Lower lobe of right lung (tissue), 2 donors: ENCODE data around the gene VWA3B. TPM values are rescaled to one million over a fixed set of nuclear protein-coding genes. Genes with fewer than 3 reads are reported as not detected.
A peak's percentile ranks its signal among the peaks of the same experiment; 100 is the strongest.

Experiments used
- ATAC-seq, 2 donors: fragments of 200-7000 bp; cut with Tn5 transposase; one replicate each; pipeline ENCODE4 v1.9.1; 2020 to 2022; ENCODE audit warnings: mild to moderate bottlenecking in 2 of 2, moderate library complexity in 2 of 2
- DNase-seq: peaks from one replicate; pipeline ENCODE4 v3.0.0-alpha.2; 2020
- H3K27ac ChIP-seq: fragments of 200-600 bp; one replicate; pipeline ENCODE4 v1.8.0; 2022
- H3K27me3 ChIP-seq: fragments of 200-600 bp; one replicate; pipeline ENCODE4 v1.8.0; 2022; ENCODE audit warnings: low read depth
- H3K36me3 ChIP-seq: fragments of 200-600 bp; one replicate; pipeline ENCODE4 v1.8.0; 2022; ENCODE audit warnings: mild to moderate bottlenecking
- H3K4me1 ChIP-seq: fragments of 200-600 bp; one replicate; pipeline ENCODE4 v1.8.0; 2022
- H3K4me3 ChIP-seq: fragments of 200-600 bp; one replicate; pipeline ENCODE4 v1.8.0; 2022; ENCODE audit warnings: mild to moderate bottlenecking
- H3K9me3 ChIP-seq: fragments of 200-600 bp; one replicate; pipeline ENCODE4 v1.8.0; 2022
- intact Hi-C: fragments of 100-400 bp; cut with DNase I; formaldehyde crosslinking; loops from one replicate; pipeline ENCODE4 v1.11.0; 2022
- total RNA-seq: library from RNA; stranded (reverse); fragmentation: NEBNext Ultra II Directional; extraction: Animal tissue kit (Norgen Biotek cat#: 25700); gene quantifications from one replicate; pipeline ENCODE4 v1.2.1, GENCODE V29; 2021
- TF ChIP-seq, protein P1 (sequence below): fragments of 200-600 bp; IDR thresholded peaks from one replicate; pipeline ENCODE4 v1.8.0; 2022; ENCODE audit warnings: antibody characterized with exemption, mild to moderate bottlenecking
- donor health status: DM: no; HTN: yes; CAD: no; lungs with severe emphysema.

Gene VWA3B
- total RNA-seq, 1 donor from 2014 or later, result 7.9 TPM

DNA sequence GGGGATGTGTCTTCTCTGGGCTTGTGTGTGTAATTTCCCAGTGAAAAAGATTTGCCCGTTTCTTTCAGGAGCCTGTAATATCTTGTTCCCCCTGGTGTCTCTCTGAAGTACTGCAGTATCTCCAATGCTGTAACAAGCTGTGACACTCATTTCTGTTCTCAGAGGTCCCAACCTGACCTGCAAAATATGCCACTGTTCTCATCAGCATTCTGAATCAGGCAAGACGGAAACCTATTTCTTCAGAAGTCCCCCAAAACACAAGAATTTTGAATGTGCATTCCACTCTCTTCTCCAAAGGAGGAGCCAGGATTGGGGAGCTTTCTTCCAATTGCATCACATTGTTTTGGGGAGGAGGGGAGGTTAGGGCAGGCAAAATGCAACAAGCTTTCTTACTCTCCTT lies 182.3 kb downstream of the VWA3B start:
- ATAC-seq (peak; percentile 65 to 71), DNase-seq (no peak)
- Histone ChIP-seq H3K4me1 (no peaks in the 10 kb centered on the region), H3K36me3 (no peaks in the 10 kb centered on the region), H3K9me3 (peaks cover 5% of the 10 kb centered on the region), H3K4me3 (no peak overlapping the region), H3K27ac (no peak overlapping the region), H3K27me3 (no peaks in the 10 kb centered on the region)
- TF ChIP-seq, protein P1, sequence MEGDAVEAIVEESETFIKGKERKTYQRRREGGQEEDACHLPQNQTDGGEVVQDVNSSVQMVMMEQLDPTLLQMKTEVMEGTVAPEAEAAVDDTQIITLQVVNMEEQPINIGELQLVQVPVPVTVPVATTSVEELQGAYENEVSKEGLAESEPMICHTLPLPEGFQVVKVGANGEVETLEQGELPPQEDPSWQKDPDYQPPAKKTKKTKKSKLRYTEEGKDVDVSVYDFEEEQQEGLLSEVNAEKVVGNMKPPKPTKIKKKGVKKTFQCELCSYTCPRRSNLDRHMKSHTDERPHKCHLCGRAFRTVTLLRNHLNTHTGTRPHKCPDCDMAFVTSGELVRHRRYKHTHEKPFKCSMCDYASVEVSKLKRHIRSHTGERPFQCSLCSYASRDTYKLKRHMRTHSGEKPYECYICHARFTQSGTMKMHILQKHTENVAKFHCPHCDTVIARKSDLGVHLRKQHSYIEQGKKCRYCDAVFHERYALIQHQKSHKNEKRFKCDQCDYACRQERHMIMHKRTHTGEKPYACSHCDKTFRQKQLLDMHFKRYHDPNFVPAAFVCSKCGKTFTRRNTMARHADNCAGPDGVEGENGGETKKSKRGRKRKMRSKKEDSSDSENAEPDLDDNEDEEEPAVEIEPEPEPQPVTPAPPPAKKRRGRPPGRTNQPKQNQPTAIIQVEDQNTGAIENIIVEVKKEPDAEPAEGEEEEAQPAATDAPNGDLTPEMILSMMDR, result peak; percentile 65
- intact Hi-C loops, result no loop called here

- Histone ChIP-seq H3K27ac (no peak overlapping the region), H3K27me3 (no peaks in the 10 kb centered on the region), H3K4me1 (no peaks in the 10 kb centered on the region), H3K4me3 (no peak overlapping the region), H3K9me3 (no peaks in the 10 kb centered on the region), H3K36me3 (no peaks in the 10 kb centered on the region)
- TF ChIP-seq, protein P1, result no peak
- no peak for DNase-seq
- intact Hi-C loops, result no loop called here
- no peak for ATAC-seq
These were observed 182.9 kb downstream of the VWA3B start for GRCh38 chr2:98269830-98270229.

DNA sequence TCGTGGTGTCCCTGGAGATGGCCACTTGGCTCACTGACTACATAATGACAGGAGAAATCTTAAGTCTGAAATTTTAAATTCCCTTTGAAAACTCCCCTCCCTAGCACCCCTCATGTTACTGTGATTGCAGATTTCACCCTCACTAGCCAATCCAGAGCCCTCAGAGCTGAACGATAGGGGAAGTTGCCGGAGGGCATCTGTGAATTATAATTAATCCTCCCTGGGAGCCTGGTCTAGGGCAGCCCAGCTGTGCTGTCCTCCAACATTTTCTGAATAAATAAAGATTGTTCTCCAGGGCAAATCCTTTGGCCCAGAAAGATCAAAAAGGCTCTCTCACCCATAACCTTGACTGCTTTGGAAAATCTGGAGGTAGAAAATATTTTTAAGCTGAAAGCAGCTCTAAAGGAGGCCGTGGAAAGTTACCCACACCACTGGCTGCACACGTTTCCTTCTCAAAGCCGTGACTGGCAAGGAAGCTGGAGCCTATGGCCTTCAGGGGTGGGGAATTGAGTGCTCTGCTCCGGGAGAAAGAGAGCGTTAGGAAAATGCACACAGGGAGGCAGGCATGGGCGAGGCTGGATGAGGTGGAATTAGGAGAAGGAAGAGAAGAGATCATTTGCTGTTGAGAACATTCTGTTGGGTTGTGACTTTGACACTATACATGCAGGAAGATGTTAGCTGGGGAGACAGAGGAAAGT lies 190.3 kb downstream of the VWA3B start:
- ATAC-seq (no peak), DNase-seq (no peak)
- Histone ChIP-seq H3K4me3 (no peak overlapping the region), H3K4me1 (no peaks in the 10 kb centered on the region), H3K27me3 (peaks cover 4% of the 10 kb centered on the region), H3K27ac (no peak overlapping the region), H3K9me3 (no peaks in the 10 kb centered on the region), H3K36me3 (no peaks in the 10 kb centered on the region)
- intact Hi-C loops, result no loop called here
- TF ChIP-seq, protein P1, result no peak

GRCh38 chr2:98278074-98278473 lies 191.1 kb downstream of the VWA3B start:
- no peak overlapping the region for H3K27ac ChIP-seq
- H3K36me3 ChIP-seq, result no peaks in the 10 kb centered on the region
- no peak for ATAC-seq
- no peak for DNase-seq
- H3K9me3 ChIP-seq, result no peaks in the 10 kb centered on the region
- peaks cover 4% of the 10 kb centered on the region for H3K27me3 ChIP-seq
- intact Hi-C loops, result no loop called here
- no peaks in the 10 kb centered on the region for H3K4me1 ChIP-seq
- TF ChIP-seq, protein P1, result no peak
- no peak overlapping the region for H3K4me3 ChIP-seq

DNA sequence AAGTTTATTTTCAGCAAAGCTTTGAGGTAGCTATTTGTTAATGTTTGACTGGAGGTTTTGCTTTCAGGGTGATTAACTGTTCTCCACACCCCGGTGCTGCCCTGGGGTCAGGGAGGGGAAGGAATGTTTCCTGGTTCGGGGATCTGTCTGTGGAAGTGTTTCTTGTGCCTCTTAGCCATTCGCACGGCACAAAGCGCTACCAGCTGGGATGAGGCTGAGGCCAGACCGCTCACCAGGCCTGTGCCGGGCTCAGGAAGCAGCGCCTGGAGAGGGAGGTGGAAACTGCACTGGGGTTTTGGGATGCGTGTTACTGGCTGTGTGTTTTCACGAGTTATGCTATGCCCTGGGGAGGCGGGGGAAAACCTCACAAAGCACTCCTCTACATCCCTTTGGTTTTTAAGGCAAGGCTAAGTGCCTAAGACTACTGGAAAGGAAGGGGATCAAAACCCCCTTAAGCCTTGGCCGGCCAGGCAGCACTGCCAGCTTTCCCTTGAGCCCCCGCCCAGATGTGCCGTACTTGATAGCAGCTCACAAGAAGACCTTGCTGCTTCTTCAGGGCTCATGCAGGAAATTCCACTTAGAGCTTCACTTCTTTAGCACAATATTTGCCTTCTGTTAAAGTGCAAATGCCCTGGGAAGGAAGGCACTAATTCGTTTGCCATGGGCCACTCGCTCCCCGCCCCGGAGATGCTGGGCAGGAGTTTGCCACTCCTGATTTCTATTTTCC lies 193.6 kb downstream of the VWA3B start:
- ATAC-seq, result peak; percentile 62 to 80
- Histone ChIP-seq H3K36me3 (no peaks in the 10 kb centered on the region), H3K27me3 (peaks cover 4% of the 10 kb centered on the region), H3K4me3 (no peak overlapping the region), H3K9me3 (no peaks in the 10 kb centered on the region), H3K27ac (no peak overlapping the region), H3K4me1 (no peaks in the 10 kb centered on the region)
- intact Hi-C loops, result no loop called here
- TF ChIP-seq, protein P1, result no peak
- DNase-seq, result no peak
